ENCODE measurements around the gene CREB5.
"Not testable (repeated sequence)": the region's sequence is repeated elsewhere in the genome, so short reads cannot be mapped to it uniquely, and the experiment has no call there.

CREB5 gene

GRCh38 chr7:28605427-28606085 lies 193.2 kb downstream of the CREB5 start:
- Histone ChIP-seq H3K27ac (ENCODE audit: low read depth, low read length) (no peak overlapping the region), H3K9ac (ENCODE audit: low read length in 5 of 5) (no peak overlapping the region), H3K36me3 (ENCODE audit: control insufficient read depth in 5 of 5, insufficient read depth in 5 of 5, low read length in 5 of 5) (no peaks in the 10 kb centered on the region), H3K4me3 (ENCODE audit: low read depth in 1 of 5, low read length in 5 of 5) (no peak overlapping the region), H3K9me3 (ENCODE audit: control insufficient read depth in 5 of 5, low read length in 5 of 5) (no peaks in the 10 kb centered on the region), H3K27me3 (ENCODE audit: control insufficient read depth in 5 of 5, insufficient read depth in 4 of 5, low read length in 5 of 5) (peaks cover 0 to 2% (median 0%) of the 10 kb centered on the region in 5 donors), H3K4me1 (ENCODE audit: control insufficient read depth in 5 of 5, insufficient read depth in 5 of 5, low read length in 5 of 5) (peaks cover 0 to 11% (median 0%) of the 10 kb centered on the region in 5 donors)

GRCh38 chr7:28606421-28606820 lies 194.1 kb downstream of the CREB5 start:
- peaks cover 0 to 2% (median 0%) of the 10 kb centered on the region in 5 donors for H3K27me3 ChIP-seq (ENCODE audit: control insufficient read depth in 5 of 5, insufficient read depth in 4 of 5, low read length in 5 of 5)
- H3K27ac ChIP-seq (ENCODE audit: low read depth, low read length): no peak overlapping the region
- H3K4me1 ChIP-seq (ENCODE audit: control insufficient read depth in 5 of 5, insufficient read depth in 5 of 5, low read length in 5 of 5): peaks cover 0 to 11% (median 0%) of the 10 kb centered on the region in 5 donors
- H3K9me3 ChIP-seq (ENCODE audit: control insufficient read depth in 5 of 5, low read length in 5 of 5): no peaks in the 10 kb centered on the region
- H3K4me3 ChIP-seq (ENCODE audit: low read depth in 1 of 5, low read length in 5 of 5): no peak overlapping the region
- no peaks in the 10 kb centered on the region for H3K36me3 ChIP-seq (ENCODE audit: control insufficient read depth in 5 of 5, insufficient read depth in 5 of 5, low read length in 5 of 5)
- no peak overlapping the region for H3K9ac ChIP-seq (ENCODE audit: low read length in 5 of 5)

GRCh38 chr7:28607855-28608193 lies 195.5 kb downstream of the CREB5 start:
- H3K4me3 ChIP-seq (ENCODE audit: low read depth in 1 of 5, low read length in 5 of 5): no peak overlapping the region
- H3K4me1 ChIP-seq (ENCODE audit: control insufficient read depth in 5 of 5, insufficient read depth in 5 of 5, low read length in 5 of 5): peaks cover 0 to 11% (median 0%) of the 10 kb centered on the region in 5 donors
- H3K27ac ChIP-seq (ENCODE audit: low read depth, low read length): no peak overlapping the region
- H3K36me3 ChIP-seq (ENCODE audit: control insufficient read depth in 5 of 5, insufficient read depth in 5 of 5, low read length in 5 of 5): no peaks in the 10 kb centered on the region
- H3K27me3 ChIP-seq (ENCODE audit: control insufficient read depth in 5 of 5, insufficient read depth in 4 of 5, low read length in 5 of 5): peaks cover 0 to 2% (median 0%) of the 10 kb centered on the region in 5 donors
- no peaks in the 10 kb centered on the region for H3K9me3 ChIP-seq (ENCODE audit: control insufficient read depth in 5 of 5, low read length in 5 of 5)
- no peak overlapping the region for H3K9ac ChIP-seq (ENCODE audit: low read length in 5 of 5)

GRCh38 chr7:28608237-28608656 lies 195.9 kb downstream of the CREB5 start:
- peaks cover 0 to 11% (median 0%) of the 10 kb centered on the region in 5 donors for H3K4me1 ChIP-seq (ENCODE audit: control insufficient read depth in 5 of 5, insufficient read depth in 5 of 5, low read length in 5 of 5)
- no peak overlapping the region for H3K4me3 ChIP-seq (ENCODE audit: low read depth in 1 of 5, low read length in 5 of 5)
- H3K27me3 ChIP-seq (ENCODE audit: control insufficient read depth in 5 of 5, insufficient read depth in 4 of 5, low read length in 5 of 5): peaks cover 0 to 2% (median 0%) of the 10 kb centered on the region in 5 donors
- H3K36me3 ChIP-seq (ENCODE audit: control insufficient read depth in 5 of 5, insufficient read depth in 5 of 5, low read length in 5 of 5): no peaks in the 10 kb centered on the region
- no peak overlapping the region for H3K9ac ChIP-seq (ENCODE audit: low read length in 5 of 5)
- H3K9me3 ChIP-seq (ENCODE audit: control insufficient read depth in 5 of 5, low read length in 5 of 5): no peaks in the 10 kb centered on the region
- H3K27ac ChIP-seq (ENCODE audit: low read depth, low read length): no peak overlapping the region

GRCh38 chr7:28608731-28609130 lies 196.4 kb downstream of the CREB5 start:
- no peak overlapping the region for H3K9ac ChIP-seq (ENCODE audit: low read length in 5 of 5)
- peaks cover 0 to 2% (median 0%) of the 10 kb centered on the region in 5 donors for H3K27me3 ChIP-seq (ENCODE audit: control insufficient read depth in 5 of 5, insufficient read depth in 4 of 5, low read length in 5 of 5)
- no peaks in the 10 kb centered on the region for H3K36me3 ChIP-seq (ENCODE audit: control insufficient read depth in 5 of 5, insufficient read depth in 5 of 5, low read length in 5 of 5)
- no peak overlapping the region for H3K27ac ChIP-seq (ENCODE audit: low read depth, low read length)
- peaks cover 0 to 11% (median 0%) of the 10 kb centered on the region in 5 donors for H3K4me1 ChIP-seq (ENCODE audit: control insufficient read depth in 5 of 5, insufficient read depth in 5 of 5, low read length in 5 of 5)
- no peak overlapping the region for H3K4me3 ChIP-seq (ENCODE audit: low read depth in 1 of 5, low read length in 5 of 5)
- H3K9me3 ChIP-seq (ENCODE audit: control insufficient read depth in 5 of 5, low read length in 5 of 5): no peaks in the 10 kb centered on the region

- H3K4me3 ChIP-seq (ENCODE audit: low read depth in 1 of 5, low read length in 5 of 5): no peak overlapping the region
- no peak overlapping the region for H3K9ac ChIP-seq (ENCODE audit: low read length in 5 of 5)
- no peaks in the 10 kb centered on the region for H3K9me3 ChIP-seq (ENCODE audit: control insufficient read depth in 5 of 5, low read length in 5 of 5)
- H3K27ac ChIP-seq (ENCODE audit: low read depth, low read length): no peak overlapping the region
- H3K27me3 ChIP-seq (ENCODE audit: control insufficient read depth in 5 of 5, insufficient read depth in 4 of 5, low read length in 5 of 5): peaks cover 0 to 2% (median 0%) of the 10 kb centered on the region in 5 donors
- H3K4me1 ChIP-seq (ENCODE audit: control insufficient read depth in 5 of 5, insufficient read depth in 5 of 5, low read length in 5 of 5): peaks cover 0 to 11% (median 0%) of the 10 kb centered on the region in 5 donors
- H3K36me3 ChIP-seq (ENCODE audit: control insufficient read depth in 5 of 5, insufficient read depth in 5 of 5, low read length in 5 of 5): no peaks in the 10 kb centered on the region
Measured at GRCh38 chr7:28609608-28610007, 197.3 kb downstream of the CREB5 start.

GRCh38 chr7:28611399-28611897 lies 199.1 kb downstream of the CREB5 start:
- not testable (repeated sequence) for H3K4me1 ChIP-seq (ENCODE audit: control insufficient read depth in 5 of 5, insufficient read depth in 5 of 5, low read length in 5 of 5); H3K27me3 ChIP-seq (ENCODE audit: control insufficient read depth in 5 of 5, insufficient read depth in 4 of 5, low read length in 5 of 5); H3K36me3 ChIP-seq (ENCODE audit: control insufficient read depth in 5 of 5, insufficient read depth in 5 of 5, low read length in 5 of 5); H3K27ac ChIP-seq (ENCODE audit: low read depth, low read length); H3K9ac ChIP-seq (ENCODE audit: low read length in 5 of 5); H3K4me3 ChIP-seq (ENCODE audit: low read depth in 1 of 5, low read length in 5 of 5); H3K9me3 ChIP-seq (ENCODE audit: control insufficient read depth in 5 of 5, low read length in 5 of 5)

- H3K4me3 ChIP-seq (ENCODE audit: low read depth in 1 of 5, low read length in 5 of 5): no peak overlapping the region
- no peak overlapping the region for H3K27ac ChIP-seq (ENCODE audit: low read depth, low read length)
- H3K36me3 ChIP-seq (ENCODE audit: control insufficient read depth in 5 of 5, insufficient read depth in 5 of 5, low read length in 5 of 5): no peaks in the 10 kb centered on the region
- no peak overlapping the region for H3K9ac ChIP-seq (ENCODE audit: low read length in 5 of 5)
- H3K27me3 ChIP-seq (ENCODE audit: control insufficient read depth in 5 of 5, insufficient read depth in 4 of 5, low read length in 5 of 5): no peaks in the 10 kb centered on the region
- H3K9me3 ChIP-seq (ENCODE audit: control insufficient read depth in 5 of 5, low read length in 5 of 5): no peaks in the 10 kb centered on the region
- no peaks in the 10 kb centered on the region for H3K4me1 ChIP-seq (ENCODE audit: control insufficient read depth in 5 of 5, insufficient read depth in 5 of 5, low read length in 5 of 5)
Measured at GRCh38 chr7:28613262-28613661, 200.9 kb downstream of the CREB5 start.

- Histone ChIP-seq H3K27ac (ENCODE audit: low read depth, low read length) (no peak overlapping the region), H3K9ac (ENCODE audit: low read length in 5 of 5) (no peak overlapping the region), H3K36me3 (ENCODE audit: control insufficient read depth in 5 of 5, insufficient read depth in 5 of 5, low read length in 5 of 5) (no peaks in the 10 kb centered on the region), H3K9me3 (ENCODE audit: control insufficient read depth in 5 of 5, low read length in 5 of 5) (no peaks in the 10 kb centered on the region), H3K27me3 (ENCODE audit: control insufficient read depth in 5 of 5, insufficient read depth in 4 of 5, low read length in 5 of 5) (no peaks in the 10 kb centered on the region), H3K4me1 (ENCODE audit: control insufficient read depth in 5 of 5, insufficient read depth in 5 of 5, low read length in 5 of 5) (no peaks in the 10 kb centered on the region), H3K4me3 (ENCODE audit: low read depth in 1 of 5, low read length in 5 of 5) (no peak overlapping the region)
Measured at GRCh38 chr7:28615091-28615490, 202.8 kb downstream of the CREB5 start.

GRCh38 chr7:28617308-28617880 lies 205.1 kb downstream of the CREB5 start:
- Histone ChIP-seq H3K4me3 (ENCODE audit: low read depth in 1 of 5, low read length in 5 of 5) (no peak overlapping the region), H3K9me3 (ENCODE audit: control insufficient read depth in 5 of 5, low read length in 5 of 5) (no peaks in the 10 kb centered on the region), H3K27me3 (ENCODE audit: control insufficient read depth in 5 of 5, insufficient read depth in 4 of 5, low read length in 5 of 5) (no peaks in the 10 kb centered on the region), H3K4me1 (ENCODE audit: control insufficient read depth in 5 of 5, insufficient read depth in 5 of 5, low read length in 5 of 5) (no peaks in the 10 kb centered on the region), H3K36me3 (ENCODE audit: control insufficient read depth in 5 of 5, insufficient read depth in 5 of 5, low read length in 5 of 5) (no peaks in the 10 kb centered on the region), H3K27ac (ENCODE audit: low read depth, low read length) (no peak overlapping the region), H3K9ac (ENCODE audit: low read length in 5 of 5) (no peak overlapping the region)

Data from subcutaneous abdominal adipose tissue (tissue), 5 donors.